GM18873 (cell line): ENCODE measurements around the gene MAP3K14.
A peak's percentile ranks its signal among the peaks of the same experiment; 100 is the strongest.
"Not testable (repeated sequence)": the region's sequence is repeated elsewhere in the genome, so short reads cannot be mapped to it uniquely, and the experiment has no call there.

ENCODE experiments used
- ATAC-seq: cut with Tn5 transposase; IDR thresholded peaks from one replicate; pipeline ENCODE4 v1.9.1; 2021; ENCODE audit warnings: mild to moderate bottlenecking, moderate library complexity, moderate number of reproducible peaks; ENCODE audit not compliant: unreplicated experiment, low FRiP score

The MAP3K14 gene

DNA sequence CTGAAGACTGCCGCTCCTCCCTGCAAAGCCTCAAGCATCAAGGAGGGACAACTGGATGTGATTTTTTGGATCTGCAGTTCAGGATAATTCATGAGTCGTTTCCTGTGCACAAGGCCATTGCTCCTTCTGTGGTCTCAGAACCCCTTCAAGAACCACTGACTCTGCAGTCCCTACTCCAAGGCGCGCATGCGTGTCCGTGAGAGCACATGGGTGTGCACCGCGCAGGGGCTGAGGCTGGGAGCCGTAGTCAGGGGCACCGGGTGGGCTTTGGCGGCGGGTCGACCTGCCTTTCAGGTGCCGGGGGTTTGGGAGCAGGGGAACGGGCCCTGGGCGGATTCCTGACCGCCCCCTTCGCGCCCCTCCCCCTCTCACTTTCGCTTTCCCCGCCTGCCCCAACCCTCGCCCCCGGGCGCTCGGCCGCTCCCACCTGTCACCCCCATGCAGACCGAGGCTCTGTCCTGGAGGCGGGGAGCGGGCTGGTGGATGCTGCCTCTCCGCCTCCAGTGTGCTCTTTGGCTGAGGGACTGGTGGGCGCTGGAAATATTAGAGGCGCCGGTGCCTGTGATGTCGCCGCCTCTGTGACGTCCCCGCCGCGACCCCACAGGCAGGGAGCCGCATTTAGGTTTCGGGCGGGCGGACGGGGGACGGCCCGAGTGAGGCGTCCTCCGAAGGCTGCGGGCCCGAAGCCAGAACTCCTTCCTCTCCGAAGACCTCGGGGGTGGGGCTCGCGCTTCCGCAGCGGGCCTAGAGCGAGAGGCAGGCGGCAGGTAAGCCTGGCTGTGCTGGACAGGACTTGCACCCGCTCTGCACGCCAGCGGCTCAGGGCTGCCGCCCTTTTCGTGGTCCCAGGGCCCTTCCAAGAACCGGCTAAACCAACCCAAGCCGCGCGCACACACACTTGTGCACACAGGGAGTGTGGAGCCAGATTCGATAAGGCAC, 55.0 kb downstream of the MAP3K14 start, which contains the start of gene SPATA32:
SPATA32 (minus strand) TSS at position 518 of the 939 bp plus-strand sequence; CDS start at position 440, 78 bp downstream.
- no peak for ATAC-seq

DNA sequence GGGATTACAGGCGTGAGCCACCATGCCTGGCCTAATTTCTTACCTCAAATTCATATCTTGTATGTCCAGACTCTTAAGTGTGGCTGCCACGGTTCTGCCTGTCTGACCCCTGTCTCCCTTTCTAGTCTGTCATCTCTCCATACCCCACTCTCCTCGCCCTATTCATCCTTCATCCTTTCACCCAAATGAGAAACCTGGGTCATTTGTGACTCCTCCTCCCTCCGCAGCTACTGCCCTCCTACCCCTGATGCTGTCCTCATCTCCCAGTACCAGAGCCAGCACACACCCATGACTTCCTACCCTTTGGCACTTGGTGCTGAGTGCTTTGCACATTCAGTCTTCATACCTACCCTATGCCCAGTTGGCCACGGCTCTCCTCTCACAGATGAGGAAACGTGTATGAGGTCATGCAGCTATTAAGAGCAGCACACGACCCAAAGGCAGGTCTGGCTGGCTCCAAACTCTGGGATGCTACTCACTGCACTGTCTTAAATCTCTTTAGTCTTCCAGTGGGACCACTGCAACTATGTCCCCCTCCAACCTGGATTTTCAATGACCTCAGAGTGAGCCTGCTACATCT, 56.5 kb downstream of the MAP3K14 start:
- ATAC-seq, result no peak

DNA sequence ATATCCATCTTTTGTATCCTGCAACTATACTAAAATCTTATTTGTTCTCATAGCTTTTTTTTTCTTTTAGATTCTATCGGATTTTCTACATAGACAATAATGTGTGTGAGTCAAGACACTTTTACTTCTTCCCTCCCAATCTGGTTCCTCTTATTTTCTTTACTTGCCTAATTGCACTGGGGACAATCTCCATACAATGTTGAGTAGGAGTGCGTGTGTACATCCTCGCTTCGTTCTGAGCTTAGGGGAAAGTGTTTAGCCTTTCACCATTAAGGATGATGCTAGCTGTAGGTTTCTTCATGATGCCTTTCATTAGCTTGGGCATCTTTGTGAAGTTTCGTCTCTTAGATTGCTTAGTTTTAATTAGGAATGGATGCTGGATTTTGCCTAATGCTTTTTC, 57.8 kb downstream of the MAP3K14 start:
- no peak for ATAC-seq

DNA sequence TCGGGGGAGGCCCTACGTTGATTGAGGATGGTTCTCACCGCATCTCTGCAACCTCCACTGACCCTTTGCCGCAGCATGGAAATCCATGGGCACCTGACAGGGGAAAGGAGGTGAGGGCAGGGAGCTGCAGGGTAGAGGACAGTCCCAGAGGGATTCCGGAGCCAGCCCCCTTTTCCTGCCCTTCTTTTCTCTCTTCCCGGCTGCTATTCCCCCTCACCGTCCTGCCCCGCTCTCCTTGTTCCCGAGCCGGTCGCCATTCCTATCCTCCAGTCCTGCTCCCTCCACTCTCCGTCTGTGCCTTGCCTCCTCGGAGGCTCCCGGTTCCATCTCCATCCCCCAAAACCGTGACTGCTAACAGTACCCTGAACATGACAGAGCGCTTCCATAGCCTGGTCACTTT, 59.7 kb downstream of the MAP3K14 start:
- no peak for ATAC-seq

DNA sequence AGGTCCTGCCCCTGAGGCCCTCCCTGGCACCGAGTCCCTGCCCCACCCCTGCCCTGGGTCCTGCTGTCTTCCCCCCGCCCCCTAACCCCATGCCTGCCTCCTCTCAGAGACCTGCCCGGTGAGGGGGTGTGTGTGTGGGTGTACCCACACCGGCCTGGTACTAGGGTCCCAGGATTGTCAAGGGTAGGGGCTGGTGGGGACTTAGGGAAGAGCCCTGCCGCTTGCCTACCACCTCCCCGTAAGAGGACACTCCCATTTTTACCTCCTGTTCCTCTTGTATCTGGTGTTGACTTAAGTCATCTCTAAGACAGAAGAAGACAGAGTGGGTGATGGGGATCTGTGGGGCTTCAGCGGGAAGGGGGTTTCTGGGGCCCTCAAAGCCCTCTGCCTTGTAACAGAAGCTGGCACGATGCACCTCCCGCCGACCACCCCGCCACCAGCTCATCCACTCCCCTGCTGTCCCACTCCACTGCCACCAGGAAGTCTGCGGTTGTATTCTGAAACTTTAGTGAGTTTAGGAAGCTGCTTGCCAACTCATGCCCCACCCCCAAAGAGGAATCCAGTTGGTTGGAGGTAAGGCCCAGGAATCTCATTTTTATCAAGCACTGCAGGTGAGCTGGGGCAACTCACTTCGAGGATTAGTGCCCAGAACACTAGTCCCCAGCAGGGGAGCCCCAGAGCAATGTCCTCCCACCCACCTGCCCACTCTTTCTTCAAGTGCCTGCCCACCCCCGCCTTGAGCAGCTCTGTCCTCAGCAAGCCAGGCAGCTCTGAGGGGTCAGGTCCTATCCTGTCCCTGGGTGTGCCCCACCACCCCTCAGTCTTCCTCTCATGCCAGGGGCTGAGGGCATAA, 60.5 kb downstream of the MAP3K14 start:
- ATAC-seq, result no peak

DNA sequence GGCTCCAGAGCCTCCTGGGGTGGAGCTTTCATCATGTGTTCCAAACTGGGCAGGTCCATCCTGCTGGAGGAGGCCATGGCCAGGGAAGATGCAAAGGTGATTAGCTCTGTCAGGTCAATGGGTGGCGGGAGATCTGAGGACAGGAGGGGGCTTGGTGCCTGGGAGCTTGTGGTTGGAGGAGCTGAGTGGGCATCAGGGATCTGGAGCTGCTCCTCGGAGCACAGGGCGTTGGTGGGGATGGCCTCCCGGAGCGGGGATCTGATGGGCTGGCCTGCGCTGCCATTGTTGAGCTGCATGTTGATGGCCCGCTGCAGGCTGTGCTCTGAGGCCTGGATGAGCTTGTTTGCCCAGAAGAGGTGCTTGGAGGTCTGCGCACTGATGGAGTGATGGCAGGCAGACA, 61.5 kb downstream of the MAP3K14 start:
- ATAC-seq, result no peak

DNA sequence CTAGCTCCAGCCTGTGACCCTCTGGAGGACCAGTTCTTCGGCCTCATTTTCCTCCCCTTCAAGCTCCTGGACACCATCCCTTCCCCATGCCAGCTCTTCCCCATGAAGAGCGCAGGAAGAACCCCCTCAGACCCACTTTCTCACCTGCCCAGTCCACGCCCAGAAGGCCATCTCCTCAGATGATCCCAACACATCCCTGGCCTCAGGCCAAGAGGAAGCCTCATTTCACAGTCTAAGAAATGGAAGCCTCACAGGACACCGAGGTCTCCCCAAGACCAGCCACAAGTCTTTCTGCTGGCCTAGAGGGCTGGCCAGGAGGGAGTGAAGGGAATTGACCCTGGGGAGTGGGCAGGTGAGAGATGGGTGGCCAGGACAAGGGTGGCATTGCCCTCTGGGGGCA, 62.9 kb downstream of the MAP3K14 start:
- ATAC-seq, result no peak

DNA sequence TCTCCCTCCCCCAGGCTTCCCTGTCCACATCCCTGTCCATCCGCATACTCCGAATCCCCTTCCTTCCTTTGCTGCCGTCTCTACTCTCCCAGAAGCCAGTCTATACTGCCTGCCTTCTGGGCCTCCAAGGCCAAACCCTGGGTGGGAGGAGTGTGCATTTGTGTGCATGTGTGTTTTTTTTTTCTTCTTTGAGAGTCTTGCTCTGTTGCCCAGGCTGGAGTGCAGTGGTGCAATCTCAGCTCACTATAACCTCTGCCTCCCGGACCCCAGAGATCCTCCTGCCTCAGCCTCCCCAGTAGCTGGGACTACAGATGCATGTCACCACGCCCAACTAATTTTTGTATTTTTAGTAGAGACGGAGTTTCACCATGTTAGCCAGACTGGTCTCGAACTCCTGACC, 63.6 kb downstream of the MAP3K14 start:
- ATAC-seq, result not testable (repeated sequence)

DNA sequence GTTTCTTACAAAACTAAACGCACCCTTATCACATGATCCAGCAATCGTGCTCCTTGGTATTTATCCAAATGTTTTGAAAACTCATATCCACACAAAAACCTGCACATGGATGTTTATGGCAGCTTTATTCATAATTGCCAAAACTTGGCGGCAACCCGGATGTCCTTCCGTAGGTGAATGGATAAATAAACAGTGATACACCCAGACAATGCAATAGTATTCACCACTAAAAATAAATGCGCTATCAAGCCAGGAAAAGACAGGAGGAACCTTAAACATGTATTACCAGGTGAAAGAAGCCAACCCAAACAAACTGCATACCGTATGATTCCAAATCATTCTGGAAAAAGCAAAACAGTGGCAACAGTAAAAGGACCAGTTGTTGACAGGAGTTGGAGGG, 64.9 kb downstream of the MAP3K14 start:
- no peak for ATAC-seq

DNA sequence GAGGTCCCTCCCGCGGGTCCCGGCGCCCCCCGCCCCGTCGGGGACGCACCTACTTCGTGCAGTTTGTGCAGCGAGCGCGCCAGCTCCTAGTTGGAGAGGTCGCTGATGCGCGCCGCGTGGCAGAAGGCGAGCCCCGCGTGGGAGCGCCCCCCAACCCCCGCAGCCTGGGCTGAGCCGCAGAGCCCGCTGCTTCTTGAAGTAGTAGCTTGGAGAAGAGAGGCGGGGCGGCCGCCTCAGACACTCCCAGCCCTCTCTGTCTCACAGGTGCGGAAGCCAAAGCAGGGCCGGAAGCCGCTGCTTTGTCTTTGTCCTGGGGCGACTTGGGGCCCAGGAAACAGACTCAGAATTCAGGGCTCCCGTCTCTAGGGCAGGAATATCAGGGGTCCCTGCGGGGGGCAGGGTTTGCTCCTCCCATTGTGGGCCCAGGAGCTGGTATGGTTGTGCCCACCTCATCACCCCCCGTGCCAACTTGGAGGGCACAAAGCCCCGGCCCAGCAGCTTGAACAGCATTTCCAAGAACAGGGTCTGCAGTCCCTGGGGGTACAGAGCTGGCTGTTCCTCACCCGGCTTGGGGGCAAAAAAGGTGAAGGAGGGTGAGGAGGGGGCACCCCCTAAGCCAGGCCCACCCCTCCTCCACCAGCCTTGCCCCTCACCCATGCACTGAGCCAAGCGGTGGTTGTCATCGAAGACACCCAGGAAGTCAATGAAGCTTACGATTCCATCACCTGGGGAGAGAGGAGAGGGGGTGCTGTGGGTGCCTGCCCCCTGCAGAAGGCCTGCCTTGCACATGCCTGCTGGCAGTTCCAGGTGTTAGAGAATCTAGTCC, 68.5 kb downstream of the MAP3K14 start:
- ATAC-seq, result peak; percentile 33

DNA sequence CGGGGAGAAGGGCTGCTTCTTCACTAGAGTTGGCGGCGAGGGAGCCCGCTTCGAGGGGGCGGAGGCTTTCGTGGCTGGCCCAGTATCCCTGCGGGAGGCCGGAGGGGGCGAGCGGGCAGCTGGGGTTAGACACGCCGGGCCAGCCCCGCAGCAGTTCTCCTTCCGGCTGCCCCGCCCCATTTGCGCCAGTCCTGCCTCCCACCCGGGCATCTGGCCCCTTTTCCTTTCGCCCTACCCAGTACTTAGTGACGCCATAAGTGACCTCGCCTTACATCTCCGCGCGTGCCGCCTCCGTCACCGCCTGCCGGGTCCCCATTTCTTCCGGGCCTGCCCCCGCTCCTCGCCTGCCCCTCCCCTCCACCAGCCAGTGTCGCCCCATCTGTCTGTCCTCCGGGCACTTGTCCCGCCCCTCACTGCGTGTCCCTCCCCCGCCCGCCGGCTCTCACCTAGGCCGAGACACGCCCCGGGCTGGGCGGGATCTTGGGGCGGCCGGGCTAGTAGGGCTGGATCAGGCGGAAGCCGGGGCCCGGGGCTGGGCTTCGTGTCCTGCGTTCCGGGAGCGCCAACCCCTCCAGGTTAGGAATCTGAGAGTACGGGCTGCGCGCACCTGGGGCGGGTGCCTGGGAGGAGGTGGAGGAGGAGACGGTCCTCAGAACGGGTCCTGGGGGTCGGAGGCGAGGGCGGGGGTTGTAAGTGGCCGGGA, 69.2 kb downstream of the MAP3K14 start:
- ATAC-seq, result peak; percentile 43

DNA sequence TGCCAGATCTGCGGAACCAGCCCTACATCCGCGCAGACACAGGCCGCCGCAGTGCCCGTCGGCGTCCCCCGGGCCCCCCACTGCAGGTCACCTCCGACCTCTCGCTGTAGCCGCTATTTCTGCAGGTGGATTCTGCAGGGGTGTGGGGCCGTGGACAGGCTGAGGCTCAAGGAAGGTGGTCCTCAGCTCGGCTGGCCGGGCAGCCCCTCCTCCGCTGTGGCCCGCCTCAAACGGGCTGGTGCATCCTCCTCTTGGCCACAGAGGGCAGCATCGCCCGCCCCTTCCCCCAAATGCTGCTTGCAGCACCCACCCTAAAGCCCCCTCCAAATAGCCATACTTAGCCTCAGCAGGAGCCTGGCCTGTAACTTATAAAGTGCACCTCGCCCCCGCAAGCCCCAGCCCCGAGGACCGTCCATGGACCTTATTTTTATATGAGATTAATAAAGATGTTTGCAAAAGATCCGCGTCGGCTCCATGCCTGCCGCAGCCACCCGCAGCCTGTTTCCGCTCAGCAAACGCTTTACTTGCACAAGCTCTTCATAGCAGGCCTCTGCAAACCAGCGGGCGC, 69.9 kb downstream of the MAP3K14 start:
- no peak for ATAC-seq

DNA sequence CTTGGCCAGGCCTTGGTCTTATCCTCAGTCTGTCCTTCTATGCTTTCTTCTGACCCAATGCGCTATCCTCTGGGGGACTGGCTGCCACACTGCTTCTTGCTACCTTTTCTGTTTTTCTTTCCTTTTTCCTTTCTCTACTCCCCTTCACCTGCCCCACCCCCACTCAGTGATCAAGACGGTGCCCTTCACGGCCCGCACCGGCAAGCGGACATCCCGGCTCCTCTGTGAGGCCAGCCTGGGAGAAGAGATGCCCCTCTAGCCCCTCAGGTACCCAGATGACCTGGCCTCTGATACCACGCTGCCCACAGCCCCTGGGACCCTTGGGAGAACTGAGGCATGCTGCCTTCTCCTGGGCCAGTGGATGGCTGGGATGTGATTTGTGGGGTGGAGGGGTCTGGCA, 70.5 kb downstream of the MAP3K14 start:
- ATAC-seq, result no peak

DNA sequence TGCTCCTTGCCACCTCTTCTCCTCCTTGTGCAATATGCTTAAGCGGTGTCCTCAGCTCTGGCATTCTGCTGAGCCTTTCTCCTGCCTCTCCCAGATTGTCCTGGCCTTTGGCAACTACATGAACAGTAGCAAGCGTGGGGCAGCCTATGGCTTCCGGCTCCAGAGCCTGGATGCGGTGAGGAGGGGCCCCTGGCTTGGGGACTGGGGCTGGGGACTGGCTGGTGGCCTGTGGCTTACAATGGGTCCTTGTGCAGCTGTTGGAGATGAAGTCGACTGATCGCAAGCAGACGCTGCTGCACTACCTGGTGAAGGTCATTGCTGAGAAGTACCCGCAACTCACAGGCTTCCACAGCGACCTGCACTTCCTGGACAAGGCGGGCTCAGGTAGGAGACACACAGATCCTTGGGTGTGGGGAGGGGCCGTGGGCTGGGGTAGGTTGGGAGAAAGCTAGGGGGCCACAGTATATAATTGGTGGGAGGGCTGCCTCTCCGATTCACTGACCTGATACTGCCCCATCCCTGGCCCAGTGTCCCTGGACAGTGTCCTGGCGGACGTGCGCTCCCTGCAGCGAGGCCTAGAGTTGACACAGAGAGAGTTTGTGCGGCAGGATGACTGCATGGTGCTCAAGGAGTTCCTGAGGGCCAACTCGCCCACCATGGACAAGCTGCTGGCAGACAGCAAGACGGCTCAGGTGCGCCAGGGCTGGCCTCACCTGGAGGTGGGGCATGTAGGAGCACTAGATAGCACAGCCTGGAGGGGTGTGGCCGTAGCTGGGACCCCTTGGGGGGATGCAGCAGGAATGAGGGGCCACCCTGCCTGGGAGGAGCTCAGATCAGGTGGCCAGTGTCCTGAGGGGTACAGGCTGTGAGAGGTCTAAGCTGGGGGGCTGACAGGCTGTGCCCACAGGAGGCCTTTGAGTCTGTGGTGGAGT, 71.8 kb downstream of the MAP3K14 start:
- no peak for ATAC-seq

DNA sequence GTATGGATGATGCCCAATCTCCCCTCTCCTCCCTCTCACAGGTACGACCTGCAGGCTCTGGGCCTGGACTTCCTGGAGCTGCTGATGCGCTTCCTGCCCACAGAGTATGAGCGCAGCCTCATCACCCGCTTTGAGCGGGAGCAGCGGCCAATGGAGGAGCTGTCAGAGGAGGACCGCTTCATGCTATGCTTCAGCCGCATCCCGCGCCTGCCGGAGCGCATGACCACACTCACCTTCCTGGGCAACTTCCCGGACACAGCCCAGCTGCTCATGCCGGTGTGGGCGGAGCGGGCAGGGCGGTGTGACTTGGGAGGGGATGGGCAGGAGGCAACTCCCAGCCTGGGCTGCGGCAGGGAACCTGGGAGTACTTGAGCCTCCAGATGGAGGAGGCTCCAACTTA, 73.1 kb downstream of the MAP3K14 start:
- no peak for ATAC-seq

DNA sequence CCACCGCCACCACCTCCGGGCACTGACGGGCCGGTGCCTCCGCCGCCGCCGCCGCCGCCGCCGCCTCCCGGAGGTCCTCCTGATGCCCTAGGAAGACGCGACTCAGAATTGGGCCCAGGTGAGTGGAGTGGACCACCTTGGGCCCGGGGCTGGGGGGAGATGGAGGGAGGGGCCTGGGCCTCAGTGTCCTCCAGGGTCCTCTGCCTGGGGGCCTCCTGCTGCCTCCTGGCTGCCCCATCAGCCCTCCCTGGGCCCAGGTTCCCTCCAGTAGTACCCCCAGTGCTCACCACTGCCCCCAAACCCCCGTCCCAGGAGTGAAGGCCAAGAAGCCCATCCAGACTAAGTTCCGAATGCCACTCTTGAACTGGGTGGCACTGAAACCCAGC, 74.8 kb downstream of the MAP3K14 start:
- ATAC-seq, result no peak

DNA sequence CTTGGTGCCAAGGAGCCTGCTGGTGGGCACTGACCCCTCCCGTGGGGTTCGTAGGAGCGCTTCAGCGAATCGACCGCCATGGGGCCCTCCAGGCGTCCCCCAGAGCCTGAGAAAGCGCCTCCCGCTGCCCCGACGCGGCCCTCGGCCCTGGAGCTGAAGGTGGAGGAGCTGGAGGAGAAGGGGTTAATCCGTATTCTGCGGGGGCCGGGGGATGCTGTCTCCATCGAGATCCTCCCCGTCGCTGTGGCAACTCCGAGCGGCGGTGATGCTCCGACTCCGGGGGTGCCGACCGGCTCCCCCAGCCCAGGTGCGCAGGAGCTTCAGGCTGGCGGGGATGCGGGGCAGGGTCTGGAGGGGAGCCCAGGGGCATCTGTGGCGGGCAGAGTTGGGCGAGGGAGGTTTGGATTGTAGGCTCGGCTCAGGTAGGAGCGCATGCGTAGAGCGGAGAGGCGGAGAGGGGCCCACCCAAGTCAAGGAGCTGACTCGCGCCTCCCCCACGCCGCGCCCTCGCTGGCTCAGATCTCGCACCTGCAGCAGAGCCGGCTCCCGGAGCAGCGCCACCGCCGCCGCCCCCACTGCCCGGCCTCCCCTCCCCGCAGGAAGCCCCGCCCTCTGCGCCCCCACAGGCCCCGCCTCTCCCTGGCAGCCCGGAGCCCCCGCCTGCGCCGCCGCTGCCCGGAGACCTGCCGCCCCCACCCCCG, 75.3 kb downstream of the MAP3K14 start:
- no peak for ATAC-seq

DNA sequence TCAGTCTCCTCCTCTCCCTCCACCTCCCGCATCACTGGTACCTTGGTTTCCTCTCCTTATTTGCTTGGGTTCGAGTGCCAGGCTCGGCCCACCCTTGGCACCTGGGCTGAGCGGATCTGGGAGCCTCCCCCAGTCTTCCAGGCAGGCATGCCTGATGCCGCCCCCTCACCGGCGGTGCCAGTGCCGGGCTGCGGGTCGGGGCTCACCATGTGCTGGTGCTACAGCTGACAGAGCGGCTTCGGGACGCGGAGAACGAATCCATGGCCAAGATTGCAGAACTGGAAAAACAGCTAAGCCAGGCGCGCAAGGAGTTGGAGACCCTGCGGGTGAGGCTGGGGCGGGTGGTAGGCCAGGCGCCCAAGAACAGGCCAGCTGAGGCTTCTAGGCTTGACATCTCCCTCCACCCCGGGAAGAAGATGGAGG, 75.9 kb downstream of the MAP3K14 start:
- ATAC-seq, result no peak
